ENCODE data around the gene ICAM4. TPM values are rescaled to one million over a fixed set of nuclear protein-coding genes. Genes with fewer than 3 reads are reported as not detected.
A peak's percentile ranks its signal among the peaks of the same experiment; 100 is the strongest.

ICAM4 gene
- total and polyA plus RNA-seq, 9 of the 15 experiments (the other 6 are each of a cell fraction or from before 2014, with no cell fraction given): 14.1 to 86.1 (median 29.6) TPM

DNA sequence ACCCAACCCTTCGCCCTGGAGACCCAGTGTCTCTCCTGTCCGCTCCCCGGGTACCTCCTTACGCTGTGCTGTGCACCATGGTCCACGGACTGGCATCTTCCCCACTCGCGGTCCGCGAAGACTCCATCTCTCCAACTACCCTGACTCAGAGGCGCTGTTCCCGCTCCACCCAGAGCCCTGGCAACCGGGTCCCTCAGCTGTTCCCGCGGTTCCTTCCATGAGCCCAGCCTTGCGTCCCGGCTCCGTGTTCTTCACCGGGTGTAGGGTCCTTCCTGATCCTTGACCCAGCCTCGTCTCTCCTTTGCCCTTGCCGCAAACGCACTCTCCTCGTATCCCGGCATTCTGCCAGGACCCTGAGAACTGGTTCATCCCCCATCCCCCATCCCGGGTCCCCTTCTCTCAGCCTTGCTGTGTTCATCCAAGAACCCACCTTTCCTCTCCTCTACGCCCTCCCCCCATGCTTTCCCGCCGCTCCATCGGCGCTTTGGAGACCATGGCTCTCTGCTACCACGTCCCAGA lies 3.7 kb downstream of the ICAM4 start (continued):
- no peak for TF ChIP-seq ATF2 (CRISPR knock-in tag; IDR thresholded peaks at IDR 0.05)
- TF ChIP-seq SREBF1 (IDR thresholded peaks at IDR 0.05; ENCODE audit: borderline replicate concordance, low read depth, low read length): no peak
- TF ChIP-seq CHD1 (IDR thresholded peaks at IDR 0.05; ENCODE audit: low read length): peak; percentile 77
- TF ChIP-seq ELF2 (CRISPR knock-in tag; IDR thresholded peaks at IDR 0.05): no peak
- TF ChIP-seq, protein P1, sequence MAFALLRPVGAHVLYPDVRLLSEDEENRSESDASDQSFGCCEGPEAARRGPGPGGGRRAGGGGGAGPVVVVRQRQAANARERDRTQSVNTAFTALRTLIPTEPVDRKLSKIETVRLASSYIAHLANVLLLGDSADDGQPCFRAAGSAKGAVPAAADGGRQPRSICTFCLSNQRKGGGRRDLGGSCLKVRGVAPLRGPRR (CRISPR knock-in tag; IDR thresholded peaks at IDR 0.05): no peak
- no peak for TF ChIP-seq STAT6 (CRISPR knock-in tag; IDR thresholded peaks at IDR 0.05)
- TF ChIP-seq ZFPM2 (CRISPR knock-in tag; IDR thresholded peaks at IDR 0.05): 0 out of 2 replicates have a peak, but pooled peaks have one; percentile 3
- TF ChIP-seq ZNF146 (CRISPR knock-in tag; IDR thresholded peaks at IDR 0.05; ENCODE audit: unreplicated experiment): no peak
- no peak for TF ChIP-seq ZNF232 (CRISPR knock-in tag; IDR thresholded peaks at IDR 0.05)
- TF ChIP-seq HEY1 (CRISPR knock-in tag; IDR thresholded peaks at IDR 0.05; ENCODE audit: borderline replicate concordance): no peak
- no peak for TF ChIP-seq NEUROD1 (IDR thresholded peaks at IDR 0.05; ENCODE audit: borderline replicate concordance, low read depth, low read length, partially characterized antibody)
- TF ChIP-seq NR3C1 (CRISPR knock-in tag; IDR thresholded peaks at IDR 0.05): no peak
- TF ChIP-seq, protein P2, sequence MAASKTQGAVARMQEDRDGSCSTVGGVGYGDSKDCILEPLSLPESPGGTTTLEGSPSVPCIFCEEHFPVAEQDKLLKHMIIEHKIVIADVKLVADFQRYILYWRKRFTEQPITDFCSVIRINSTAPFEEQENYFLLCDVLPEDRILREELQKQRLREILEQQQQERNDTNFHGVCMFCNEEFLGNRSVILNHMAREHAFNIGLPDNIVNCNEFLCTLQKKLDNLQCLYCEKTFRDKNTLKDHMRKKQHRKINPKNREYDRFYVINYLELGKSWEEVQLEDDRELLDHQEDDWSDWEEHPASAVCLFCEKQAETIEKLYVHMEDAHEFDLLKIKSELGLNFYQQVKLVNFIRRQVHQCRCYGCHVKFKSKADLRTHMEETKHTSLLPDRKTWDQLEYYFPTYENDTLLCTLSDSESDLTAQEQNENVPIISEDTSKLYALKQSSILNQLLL (CRISPR knock-in tag; IDR thresholded peaks at IDR 0.05; ENCODE audit: borderline replicate concordance): no peak
- TF ChIP-seq SMAD1 (IDR thresholded peaks at IDR 0.05; ENCODE audit: low read depth, low read length, partially characterized antibody): peak; percentile 42
- TF ChIP-seq BMI1 (IDR thresholded peaks at IDR 0.05; ENCODE audit: low read length): no peak
- no peak for TF ChIP-seq ASH1L (IDR thresholded peaks at IDR 0.05; ENCODE audit: borderline replicate concordance, low read depth, partially characterized antibody)
- peak; percentile 76 for TF ChIP-seq KDM5B (IDR thresholded peaks at IDR 0.05; ENCODE audit: insufficient replicate concordance, low read depth, low read length)
- no peak for TF ChIP-seq POU5F1 (IDR thresholded peaks at IDR 0.05; ENCODE audit: borderline replicate concordance, low read depth, low read length, partially characterized antibody)
- TF ChIP-seq SAFB2 (IDR thresholded peaks at IDR 0.05; ENCODE audit: borderline replicate concordance, low read depth, low read length, severe bottlenecking): no peak
- TF ChIP-seq BRCA1 (IDR thresholded peaks at IDR 0.05): no peak
- peak; percentile 3; the same call in 1 of the 2 replicates for TF ChIP-seq BRCA1 (CRISPR knock-in tag; IDR thresholded peaks at IDR 0.05)
- peak; percentile 33; the same call in 1 of the 2 replicates for TF ChIP-seq NFRKB (IDR thresholded peaks at IDR 0.05; ENCODE audit: low read depth)
